ENCODE data around the gene CRELD2. TPM values are rescaled to one million over a fixed set of nuclear protein-coding genes. Genes with fewer than 3 reads are reported as not detected.

The CRELD2 gene
- total and polyA plus RNA-seq, 2 of the 13 experiments (the other 11 are each of a cell fraction or from before 2014, with no cell fraction given), result 17.2 to 44.7 TPM

- no peak for TF ChIP-seq ZBTB40 (IDR thresholded peaks at IDR 0.05)
- TF ChIP-seq ZBTB40 (CRISPR knock-in tag; IDR thresholded peaks at IDR 0.05), result peak; percentile 61; the same call in 1 of the 2 replicates
- TF ChIP-seq TFE3 (CRISPR knock-in tag; IDR thresholded peaks at IDR 0.05), result peak; percentile 21; the same call in 1 of the 2 replicates
- TF ChIP-seq ZFX (CRISPR knock-in tag; IDR thresholded peaks at IDR 0.05; ENCODE audit: low read depth), result peak; percentile 96
- TF ChIP-seq, protein P1, sequence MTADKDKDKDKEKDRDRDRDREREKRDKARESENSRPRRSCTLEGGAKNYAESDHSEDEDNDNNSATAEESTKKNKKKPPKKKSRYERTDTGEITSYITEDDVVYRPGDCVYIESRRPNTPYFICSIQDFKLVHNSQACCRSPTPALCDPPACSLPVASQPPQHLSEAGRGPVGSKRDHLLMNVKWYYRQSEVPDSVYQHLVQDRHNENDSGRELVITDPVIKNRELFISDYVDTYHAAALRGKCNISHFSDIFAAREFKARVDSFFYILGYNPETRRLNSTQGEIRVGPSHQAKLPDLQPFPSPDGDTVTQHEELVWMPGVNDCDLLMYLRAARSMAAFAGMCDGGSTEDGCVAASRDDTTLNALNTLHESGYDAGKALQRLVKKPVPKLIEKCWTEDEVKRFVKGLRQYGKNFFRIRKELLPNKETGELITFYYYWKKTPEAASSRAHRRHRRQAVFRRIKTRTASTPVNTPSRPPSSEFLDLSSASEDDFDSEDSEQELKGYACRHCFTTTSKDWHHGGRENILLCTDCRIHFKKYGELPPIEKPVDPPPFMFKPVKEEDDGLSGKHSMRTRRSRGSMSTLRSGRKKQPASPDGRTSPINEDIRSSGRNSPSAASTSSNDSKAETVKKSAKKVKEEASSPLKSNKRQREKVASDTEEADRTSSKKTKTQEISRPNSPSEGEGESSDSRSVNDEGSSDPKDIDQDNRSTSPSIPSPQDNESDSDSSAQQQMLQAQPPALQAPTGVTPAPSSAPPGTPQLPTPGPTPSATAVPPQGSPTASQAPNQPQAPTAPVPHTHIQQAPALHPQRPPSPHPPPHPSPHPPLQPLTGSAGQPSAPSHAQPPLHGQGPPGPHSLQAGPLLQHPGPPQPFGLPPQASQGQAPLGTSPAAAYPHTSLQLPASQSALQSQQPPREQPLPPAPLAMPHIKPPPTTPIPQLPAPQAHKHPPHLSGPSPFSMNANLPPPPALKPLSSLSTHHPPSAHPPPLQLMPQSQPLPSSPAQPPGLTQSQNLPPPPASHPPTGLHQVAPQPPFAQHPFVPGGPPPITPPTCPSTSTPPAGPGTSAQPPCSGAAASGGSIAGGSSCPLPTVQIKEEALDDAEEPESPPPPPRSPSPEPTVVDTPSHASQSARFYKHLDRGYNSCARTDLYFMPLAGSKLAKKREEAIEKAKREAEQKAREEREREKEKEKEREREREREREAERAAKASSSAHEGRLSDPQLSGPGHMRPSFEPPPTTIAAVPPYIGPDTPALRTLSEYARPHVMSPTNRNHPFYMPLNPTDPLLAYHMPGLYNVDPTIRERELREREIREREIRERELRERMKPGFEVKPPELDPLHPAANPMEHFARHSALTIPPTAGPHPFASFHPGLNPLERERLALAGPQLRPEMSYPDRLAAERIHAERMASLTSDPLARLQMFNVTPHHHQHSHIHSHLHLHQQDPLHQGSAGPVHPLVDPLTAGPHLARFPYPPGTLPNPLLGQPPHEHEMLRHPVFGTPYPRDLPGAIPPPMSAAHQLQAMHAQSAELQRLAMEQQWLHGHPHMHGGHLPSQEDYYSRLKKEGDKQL (CRISPR knock-in tag; IDR thresholded peaks at IDR 0.05; ENCODE audit: low read depth), result no peak
- TF ChIP-seq KDM2A (CRISPR knock-in tag; IDR thresholded peaks at IDR 0.05; ENCODE audit: borderline replicate concordance, low read depth), result 0 out of 2 replicates have a peak, but pooled peaks have one; percentile 31
- TF ChIP-seq PHF8 (CRISPR knock-in tag; IDR thresholded peaks at IDR 0.05), result peak; percentile 56; the same call in 1 of the 2 replicates
- 0 out of 2 replicates have a peak, but pooled peaks have one; percentile 37 for TF ChIP-seq ZNF350 (CRISPR knock-in tag; IDR thresholded peaks at IDR 0.05; ENCODE audit: borderline replicate concordance, low read depth)
- TF ChIP-seq AKAP8 (CRISPR knock-in tag; IDR thresholded peaks at IDR 0.05), result peak; percentile 77; the same call in 1 of the 2 replicates
- TF ChIP-seq, protein P2, sequence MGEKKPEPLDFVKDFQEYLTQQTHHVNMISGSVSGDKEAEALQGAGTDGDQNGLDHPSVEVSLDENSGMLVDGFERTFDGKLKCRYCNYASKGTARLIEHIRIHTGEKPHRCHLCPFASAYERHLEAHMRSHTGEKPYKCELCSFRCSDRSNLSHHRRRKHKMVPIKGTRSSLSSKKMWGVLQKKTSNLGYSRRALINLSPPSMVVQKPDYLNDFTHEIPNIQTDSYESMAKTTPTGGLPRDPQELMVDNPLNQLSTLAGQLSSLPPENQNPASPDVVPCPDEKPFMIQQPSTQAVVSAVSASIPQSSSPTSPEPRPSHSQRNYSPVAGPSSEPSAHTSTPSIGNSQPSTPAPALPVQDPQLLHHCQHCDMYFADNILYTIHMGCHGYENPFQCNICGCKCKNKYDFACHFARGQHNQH (CRISPR knock-in tag; IDR thresholded peaks at IDR 0.05), result peak; percentile 66; the same call in 1 of the 2 replicates
These were observed 24.4 kb downstream of the CRELD2 start (continued) for GRCh38 chr22:49942565-49943404.

Data from HepG2 (cell line).